GM15510 (cell line): ENCODE data around the gene NUP210L.

Experiments used
- POLR2A ChIP-seq: IDR thresholded peaks from 3 replicates; pipeline ENCODE4 v1.6.1; 2011; ENCODE audit warnings: borderline replicate concordance; ENCODE audit not compliant: insufficient read length; ENCODE audit errors: extremely low read depth

NUP210L gene

GRCh38 chr1:153985341-153985912 lies 169.4 kb downstream of the NUP210L start:
- no peak for TF ChIP-seq POLR2A

- TF ChIP-seq POLR2A, result no peak
Measured at GRCh38 chr1:153984123-153984894, 170.6 kb downstream of the NUP210L start.

GRCh38 chr1:153978274-153978909 lies 176.5 kb downstream of the NUP210L start:
- no peak for TF ChIP-seq POLR2A

- TF ChIP-seq POLR2A, result peak; percentile 95
Measured at GRCh38 chr1:153977250-153978240, 177.3 kb downstream of the NUP210L start, which contains the start of gene JTB. JTB (minus strand) TSS chr1:153977674; CDS start chr1:153977252, 422 bp downstream.

GRCh38 chr1:153976819-153977249 lies 178.0 kb downstream of the NUP210L start:
- no peak for TF ChIP-seq POLR2A

GRCh38 chr1:153973525-153973924 lies 181.3 kb downstream of the NUP210L start:
- no peak for TF ChIP-seq POLR2A

GRCh38 chr1:153973071-153973470 lies 181.8 kb downstream of the NUP210L start:
- no peak for TF ChIP-seq POLR2A

- TF ChIP-seq POLR2A, result no peak
Measured at GRCh38 chr1:153970346-153970745, 184.5 kb downstream of the NUP210L start.

GRCh38 chr1:153968972-153969371 lies 185.9 kb downstream of the NUP210L start:
- TF ChIP-seq POLR2A, result no peak

- no peak for TF ChIP-seq POLR2A
Measured at GRCh38 chr1:153968408-153968807, 186.5 kb downstream of the NUP210L start.

- no peak for TF ChIP-seq POLR2A
Measured at GRCh38 chr1:153968000-153968363, 186.9 kb downstream of the NUP210L start.

- peak; percentile 55 for TF ChIP-seq POLR2A
Measured at GRCh38 chr1:153967107-153967999, 187.5 kb downstream of the NUP210L start, which contains the start of gene CREB3L4. CREB3L4 (plus strand) TSS chr1:153967902; CDS start chr1:153968526, 624 bp downstream.

- TF ChIP-seq POLR2A, result no peak
Measured at GRCh38 chr1:153963850-153964331, 191.0 kb downstream of the NUP210L start.

- TF ChIP-seq POLR2A, result peak; percentile 67
Measured at GRCh38 chr1:153963030-153963849, 191.6 kb downstream of the NUP210L start, which contains the start of gene SLC39A1. SLC39A1 (minus strand) TSS chr1:153963537; CDS start chr1:153962715, 822 bp downstream.
